B cell (primary cell): ENCODE results near the gene MAZ. TPM values are rescaled to one million over a fixed set of nuclear protein-coding genes. Genes with fewer than 3 reads are reported as not detected.
A peak's percentile ranks its signal among the peaks of the same experiment; 100 is the strongest.

Experiments used
- ATAC-seq: fragments of 200-7000 bp; cut with Tn5 transposase; one replicate; pipeline ENCODE4 v1.10.0; 2021; ENCODE audit warnings: low read depth, mild to moderate bottlenecking, moderate number of reproducible peaks, moderate library complexity
- CTCF ChIA-PET: fragments of 350-600 bp; sonication (Branson Sonifier 250); formaldehyde crosslinking; loops from one replicate; lab custom pipeline; 2021; ENCODE audit warnings: antibody characterized with exemption, inconsistent platforms; lab: Charles Lee
- POLR2A ChIA-PET: fragments of 350-600 bp; sonication (Branson Sonifier 250); formaldehyde crosslinking; loops from one replicate; lab custom pipeline; 2021; ENCODE audit warnings: antibody characterized with exemption; lab: Charles Lee
- DNase-seq: peaks from one replicate; pipeline ENCODE4 v3.0.0; 2013
- H2AFZ ChIP-seq: 2 replicates; pipeline ENCODE4 v1.6.1; 2012; ENCODE audit warnings: mild to moderate bottlenecking, low read depth, low read length; ENCODE audit not compliant: insufficient read depth, poor library complexity, severe bottlenecking
- H3K27ac ChIP-seq, 2 donors: 1 replicate in 1 of 2; 2 replicates in 1 of 2; pipeline ENCODE4 v1.5.1; 2012 to 2013; ENCODE audit warnings: low read length in 2 of 2, mild to moderate bottlenecking in 2 of 2, moderate library complexity in 1 of 2
- H3K27me3 ChIP-seq, 4 experiments: fragments of 200-600 bp in 1 of 4; sonication (generic) in 1 of 4; replicated peaks in 1 of 4; 1 replicate in 2 of 4; 2 replicates in 2 of 4; pipeline versions ENCODE4 v1.6.1 to v1.7.0; 2013 to 2016; ENCODE audit warnings: low read length in 3 of 4, mild to moderate bottlenecking in 2 of 4, mixed read lengths in 1 of 4, moderate library complexity in 1 of 4; ENCODE audit not compliant: insufficient read depth in 4 of 4, control insufficient read depth in 3 of 4; ENCODE audit errors: control extremely low read depth in 1 of 4
- H3K36me3 ChIP-seq, 2 experiments: replicated peaks in 1 of 2; 1 replicate in 1 of 2; 2 replicates in 1 of 2; pipeline versions ENCODE4 v1.6.1 to v1.7.1; 2013; ENCODE audit warnings: low read length in 1 of 2; ENCODE audit not compliant: insufficient read depth in 2 of 2, control insufficient read depth in 1 of 2; ENCODE audit errors: control extremely low read depth in 1 of 2, extremely low read depth in 1 of 2
- H3K4me1 ChIP-seq, 2 donors: fragments of 200-600 bp in 1 of 2; sonication (generic) in 1 of 2; 1 replicate in 1 of 2; 2 replicates in 1 of 2; pipeline versions ENCODE4 v1.5.1 to v1.6.1; 2013 to 2017; ENCODE audit warnings: low read length in 2 of 2; ENCODE audit not compliant: control insufficient read depth in 2 of 2, insufficient read depth in 2 of 2
- H3K4me2 ChIP-seq: replicated peaks from 2 replicates; pipeline ENCODE3; 2012; ENCODE audit warnings: mild to moderate bottlenecking, low read depth, low read length; ENCODE audit not compliant: poor library complexity, severe bottlenecking
- H3K4me3 ChIP-seq, 5 experiments: fragments of 200-600 bp in 1 of 5; sonication (generic) in 1 of 5; 1 replicate in 3 of 5; 2 replicates in 2 of 5; pipeline versions ENCODE4 v1.5.1 to v1.7.0; 2011 to 2016; ENCODE audit warnings: low read length in 4 of 5, mild to moderate bottlenecking in 4 of 5, low read depth in 2 of 5, control low read depth in 1 of 5, moderate library complexity in 1 of 5; ENCODE audit not compliant: insufficient read depth in 1 of 5; ENCODE audit errors: control extremely low read depth in 1 of 5, extremely low read depth in 1 of 5
- H3K79me2 ChIP-seq: fragments of 200-600 bp; sonication (generic); one replicate; pipeline ENCODE4 v1.6.0; 2016; ENCODE audit warnings: low read length; ENCODE audit not compliant: control insufficient read depth, insufficient read depth
- H3K9ac ChIP-seq: fragments of 200-600 bp; sonication (generic); 2 replicates; pipeline ENCODE4 v1.6.1; 2017; ENCODE audit warnings: mild to moderate bottlenecking, low read length, moderate library complexity
- H3K9me3 ChIP-seq, 3 donors: one replicate each; pipeline versions ENCODE4 v1.6.1 to v1.7.1; 2013; ENCODE audit warnings: low read length in 2 of 3; ENCODE audit not compliant: control insufficient read depth in 2 of 3, insufficient read depth in 1 of 3; ENCODE audit errors: control extremely low read depth in 1 of 3
- H4K20me1 ChIP-seq: 2 replicates; pipeline ENCODE4 v1.6.0; 2012; ENCODE audit warnings: mild to moderate bottlenecking, low read length; ENCODE audit not compliant: insufficient read depth, control insufficient read depth, poor library complexity, severe bottlenecking
- H3K27ac Mint-ChIP-seq: one replicate; pipeline ENCODE4 v1.8.0; 2021; ENCODE audit warnings: mixed read lengths
- H3K27me3 Mint-ChIP-seq: one replicate; pipeline ENCODE4 v1.8.0; 2021; ENCODE audit warnings: mixed read lengths
- H3K4me1 Mint-ChIP-seq: one replicate; pipeline ENCODE4 v1.8.0; 2021; ENCODE audit warnings: mixed read lengths
- H3K4me3 Mint-ChIP-seq: one replicate; pipeline ENCODE4 v1.8.0; 2021; ENCODE audit warnings: mixed read lengths
- H3K9me3 Mint-ChIP-seq: one replicate; pipeline ENCODE4 v1.8.0; 2022; ENCODE audit warnings: mixed read lengths; ENCODE audit not compliant: insufficient read depth
- CTCF ChIP-seq: fragments of 200-600 bp; IDR thresholded peaks from one replicate; pipeline ENCODE4 v1.8.0; 2022; ENCODE audit warnings: antibody characterized with exemption, mild to moderate bottlenecking
- EZH2 ChIP-seq: IDR thresholded peaks from 2 replicates; pipeline ENCODE4 v1.6.1; 2012; ENCODE audit warnings: borderline replicate concordance, low read depth, mild to moderate bottlenecking, moderate library complexity, low read length; ENCODE audit not compliant: insufficient read depth, poor library complexity, severe bottlenecking
- WGBS: methylation state at CpG from one replicate; pipeline ENCODE4 v1.1.5; 2013; ENCODE audit warnings: missing lambda C conversion rate; ENCODE audit not compliant: insufficient coverage; 5-methylcytosine and 5-hydroxymethylcytosine counted together
- intact Hi-C: fragments of 100-400 bp; cut with micrococcal nuclease; formaldehyde crosslinking; loops from one replicate; pipeline ENCODE4 v1.10.0; 2022
- polyA plus RNA-seq: library from polyadenylated mRNA; depleted of rRNA; stranded (reverse); fragments of >200 nt; gene quantifications from 2 replicates; pipeline ENCODE4 v1.2.3, GENCODE V29; 2012
- total RNA-seq, 2 donors: library from RNA; stranded (reverse); fragments of 120-200 nt in 1 of 2; gene quantifications; 1 replicate in 1 of 2; 2 replicates in 1 of 2; pipeline versions ENCODE4 v1.2.3 to v1.2.4, GENCODE V29; 2013 to 2022

The MAZ gene
- total and polyA plus RNA-seq, 2 donors (not counting 1 experiment from before 2014, with no cell fraction given) = 170 to 198 TPM

GRCh38 chr16:29820730-29821642 is 14.7 kb downstream of the MAZ start:
- ChIA-PET CTCF (interaction anchor here (0.6 to 5.7 kb wide), 10 partner anchors 10 to 873 kb away, joined by 3 to 66 read pairs (median 4); partner anchors contain the start of genes KIF22 and MAZ), POLR2A (interaction anchor here (0.5 to 1.3 kb wide), 4 partner anchors 15 to 102 kb away, joined by 3 to 4 read pairs (median 3); no protein-coding TSS in a partner anchor)
- Histone ChIP-seq H4K20me1 (peaks cover 80% of the 10 kb centered on the region), H3K4me1 (peaks cover 39 to 56% of the 10 kb centered on the region in 2 donors), H3K36me3 (peaks cover 0 to 22% of the 10 kb centered on the region in 2 experiments), H3K9ac (peak overlapping the region; percentile 65), H3K27ac (peak overlapping the region; percentile 82 to 95), H3K4me3 (peak overlapping the region; percentile 43 to 93 (median 57)), H2AFZ (peak overlapping the region; percentile 61), H3K27me3 (no peaks in the 10 kb centered on the region), H3K4me2 (peak overlapping the region; percentile 73), H3K9me3 (no peaks in the 10 kb centered on the region), H3K79me2 (peaks cover 94% of the 10 kb centered on the region)
- WGBS = 28% methylated on average over 10 of the region's 11 CpGs
- H3K9me3 Mint-ChIP-seq = no peaks in the 10 kb centered on the region
- peak; percentile 74 for DNase-seq
- peak overlapping the region; percentile 95 for H3K27ac Mint-ChIP-seq
- peaks cover 62% of the 10 kb centered on the region for H3K4me1 Mint-ChIP-seq
- intact Hi-C loops = loop anchor here (1.0 to 2.0 kb wide), 2 partner anchors 28 to 42 kb away; partner anchors contain the start of gene CDIPT
- no peaks in the 10 kb centered on the region for H3K27me3 Mint-ChIP-seq
- ATAC-seq = peak; percentile 40
- TF ChIP-seq CTCF = no peak
- no peak for TF ChIP-seq EZH2
- H3K4me3 Mint-ChIP-seq = peak overlapping the region; percentile 96
